Activated CD4-positive, alpha-beta memory T cell treated with anti-CD3 and anti-CD28 coated beads, Interleukin-2, amount 10 ng/mL, durations not matched to agents 7 days and 5 days (primary cell): Measurements from ENCODE around the gene MANSC1. TPM values are rescaled to one million over a fixed set of nuclear protein-coding genes. Genes with fewer than 3 reads are reported as not detected.

ENCODE experiments used
- CTCF ChIA-PET: fragments of 350-600 bp; sonication (Branson Sonifier 250); formaldehyde crosslinking; loops from one replicate; lab custom pipeline; 2021; ENCODE audit warnings: antibody characterized with exemption, inconsistent platforms; lab: Charles Lee
- POLR2A ChIA-PET: fragments of 350-600 bp; sonication (Branson Sonifier 250); formaldehyde crosslinking; loops from one replicate; lab custom pipeline; 2021; ENCODE audit warnings: antibody characterized with exemption; lab: Charles Lee
- DNase-seq: peaks from one replicate; pipeline ENCODE4 v3.0.0-alpha.2; 2020
- H3K27ac Mint-ChIP-seq: one replicate; pipeline ENCODE4 v1.8.0; 2021; ENCODE audit warnings: mild to moderate bottlenecking, mixed read lengths
- H3K27me3 Mint-ChIP-seq: one replicate; pipeline ENCODE4 v1.8.0; 2021; ENCODE audit warnings: mixed read lengths
- H3K36me3 Mint-ChIP-seq: one replicate; pipeline ENCODE4 v1.8.0; 2021; ENCODE audit warnings: low read depth, mixed read lengths
- H3K4me1 Mint-ChIP-seq: one replicate; pipeline ENCODE4 v1.8.0; 2021; ENCODE audit warnings: mixed read lengths
- H3K4me3 Mint-ChIP-seq: one replicate; pipeline ENCODE4 v1.8.0; 2021; ENCODE audit warnings: mild to moderate bottlenecking, mixed read lengths
- H3K9me3 Mint-ChIP-seq: one replicate; pipeline ENCODE4 v1.8.0; 2021; ENCODE audit warnings: mixed read lengths
- total RNA-seq, 2 experiments: library from RNA; stranded (reverse); gene quantifications; one replicate each; pipeline ENCODE4 v1.2.3, GENCODE V29; 2021

Gene MANSC1
- total RNA-seq, 2 experiments from 2014 or later: 0.10 to 0.15 TPM

DNA sequence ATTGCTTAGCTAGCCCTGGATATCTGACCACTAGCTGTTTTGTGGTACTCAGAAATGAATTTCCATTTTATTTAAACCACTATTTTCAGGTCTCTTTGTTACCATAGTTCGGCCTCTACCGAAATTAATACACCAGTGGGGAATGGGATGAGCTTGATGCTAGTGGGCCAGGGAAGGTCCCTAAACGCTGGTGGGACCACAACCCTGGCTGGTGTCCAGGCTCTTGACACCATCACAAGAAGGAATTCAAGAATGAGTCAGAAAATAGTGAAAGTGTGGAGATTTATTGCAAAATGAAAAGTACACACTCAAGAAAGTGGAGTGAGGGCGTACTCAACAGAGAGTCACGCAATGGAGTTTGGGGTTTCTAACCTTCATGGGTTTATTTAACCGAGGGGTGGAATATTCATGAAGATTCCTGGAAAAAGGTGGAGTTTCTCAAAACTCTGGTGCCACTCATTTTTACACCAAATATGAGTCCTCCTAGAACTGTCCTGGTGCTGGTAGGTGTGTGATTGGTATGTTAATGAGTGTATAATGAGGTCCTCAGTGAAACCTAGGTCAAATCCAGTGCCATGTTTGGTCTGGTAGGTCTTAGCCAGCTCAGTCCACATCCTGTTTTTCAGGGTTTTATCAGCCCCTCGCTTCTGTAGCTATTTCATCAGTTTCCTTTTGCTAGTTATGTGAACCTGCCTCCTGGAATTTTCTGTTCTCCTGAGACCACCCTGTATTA is 44.3 kb downstream of the MANSC1 start:
- no peak for DNase-seq
- peaks cover 12% of the 10 kb centered on the region for H3K27me3 Mint-ChIP-seq
- no peaks in the 10 kb centered on the region for H3K36me3 Mint-ChIP-seq
- no peak overlapping the region for H3K4me3 Mint-ChIP-seq
- ChIA-PET POLR2A (no interaction called here), CTCF (no interaction called here)
- H3K4me1 Mint-ChIP-seq: peaks cover 4% of the 10 kb centered on the region
- no peaks in the 10 kb centered on the region for H3K9me3 Mint-ChIP-seq
- no peak overlapping the region for H3K27ac Mint-ChIP-seq

GRCh38 chr12:12302976-12303375 is 47.1 kb downstream of the MANSC1 start:
- ChIA-PET POLR2A (no interaction called here), CTCF (no interaction called here)
- peaks cover 4% of the 10 kb centered on the region for H3K4me1 Mint-ChIP-seq
- H3K27me3 Mint-ChIP-seq: peaks cover 12% of the 10 kb centered on the region
- H3K27ac Mint-ChIP-seq: no peak overlapping the region
- no peaks in the 10 kb centered on the region for H3K9me3 Mint-ChIP-seq
- H3K36me3 Mint-ChIP-seq: no peaks in the 10 kb centered on the region
- no peak for DNase-seq
- H3K4me3 Mint-ChIP-seq: no peak overlapping the region

DNA sequence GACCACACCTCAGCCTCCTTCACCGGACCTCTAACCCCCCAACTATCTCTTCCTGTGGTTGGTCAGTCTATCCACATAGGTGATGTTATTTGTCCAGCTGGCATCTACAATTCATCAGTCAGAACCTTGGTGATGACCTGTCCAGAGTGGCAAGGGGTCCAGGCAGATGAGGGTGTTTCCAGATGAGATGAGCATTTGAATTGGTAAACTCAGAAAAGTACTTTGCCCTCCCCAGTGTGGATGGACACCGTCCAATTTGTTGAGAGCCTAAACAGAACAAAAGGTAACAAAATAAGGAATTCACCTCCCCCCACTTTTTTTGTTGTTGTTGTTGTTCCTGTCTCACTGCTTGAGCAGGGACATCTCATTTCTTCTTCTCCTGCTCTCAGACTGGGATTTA is 48.9 kb downstream of the MANSC1 start:
- no peaks in the 10 kb centered on the region for H3K36me3 Mint-ChIP-seq
- no peak overlapping the region for H3K4me3 Mint-ChIP-seq
- H3K27me3 Mint-ChIP-seq: peaks cover 6% of the 10 kb centered on the region
- no peak overlapping the region for H3K27ac Mint-ChIP-seq
- H3K4me1 Mint-ChIP-seq: peaks cover 3% of the 10 kb centered on the region
- CTCF ChIA-PET: no interaction called here
- H3K9me3 Mint-ChIP-seq: no peaks in the 10 kb centered on the region
- POLR2A ChIA-PET: no interaction called here
- no peak for DNase-seq

DNA sequence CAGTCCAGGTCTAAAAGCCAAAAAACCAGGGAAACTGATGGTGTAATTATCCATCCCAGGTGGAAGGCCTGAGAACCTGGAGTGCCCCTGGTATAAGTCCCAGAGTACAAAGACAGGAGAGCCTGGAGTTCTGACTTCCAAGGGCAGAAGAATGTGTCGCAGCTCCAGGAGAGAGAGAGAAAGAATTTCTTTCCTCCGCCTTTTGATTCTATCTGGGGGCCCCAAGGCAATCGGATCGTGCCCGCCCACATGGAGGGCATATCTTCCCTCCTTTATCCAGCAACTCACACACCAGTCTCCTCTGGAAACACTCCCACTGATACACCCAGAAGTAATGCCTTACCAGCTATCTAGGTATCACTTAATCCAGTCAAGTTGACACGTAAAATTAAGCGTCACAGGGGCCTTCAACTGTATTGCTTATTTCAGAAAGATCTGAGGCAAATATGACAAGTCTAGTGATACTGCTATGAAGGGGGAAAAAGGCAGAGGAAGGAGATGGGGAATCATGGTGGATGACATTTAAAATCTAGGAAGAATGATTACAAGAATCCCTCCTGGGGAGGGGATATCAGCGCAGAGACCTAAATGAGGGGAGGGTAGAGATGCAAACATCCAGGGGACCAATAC is 52.7 kb downstream of the MANSC1 start:
- H3K4me1 Mint-ChIP-seq: no peaks in the 10 kb centered on the region
- H3K9me3 Mint-ChIP-seq: no peaks in the 10 kb centered on the region
- ChIA-PET CTCF (no interaction called here), POLR2A (no interaction called here)
- no peak overlapping the region for H3K4me3 Mint-ChIP-seq
- H3K27me3 Mint-ChIP-seq: peaks cover 1% of the 10 kb centered on the region
- no peaks in the 10 kb centered on the region for H3K36me3 Mint-ChIP-seq
- no peak overlapping the region for H3K27ac Mint-ChIP-seq
- no peak for DNase-seq

- Mint-ChIP-seq H3K4me1 (no peaks in the 10 kb centered on the region), H3K27me3 (no peaks in the 10 kb centered on the region), H3K4me3 (no peak overlapping the region), H3K36me3 (no peaks in the 10 kb centered on the region), H3K9me3 (no peaks in the 10 kb centered on the region), H3K27ac (no peak overlapping the region)
- ChIA-PET POLR2A (no interaction called here), CTCF (no interaction called here)
- no peak for DNase-seq
These were observed 55.6 kb downstream of the MANSC1 start for GRCh38 chr12:12294215-12295005.

DNA sequence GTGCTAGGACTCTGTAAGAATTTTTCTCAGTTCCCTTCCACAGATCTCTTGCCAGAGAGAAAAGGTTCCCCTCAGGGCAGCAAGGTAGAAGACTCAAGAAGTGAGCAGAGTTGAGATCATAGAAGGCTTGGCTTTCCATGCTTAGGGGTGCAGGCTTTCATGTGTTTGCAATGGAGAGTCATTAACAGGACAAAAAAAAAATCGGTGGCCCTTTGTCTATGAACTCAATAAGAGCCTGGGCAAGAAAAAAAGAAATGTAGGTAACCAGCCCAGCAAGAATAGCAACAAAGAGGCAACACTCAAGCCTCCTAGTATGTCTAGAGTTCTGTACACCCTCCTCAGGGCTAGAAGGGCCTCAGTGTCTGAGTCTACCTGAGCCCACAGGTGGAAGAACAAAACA is 59.8 kb downstream of the MANSC1 start:
- ChIA-PET CTCF (no interaction called here), POLR2A (no interaction called here)
- no peaks in the 10 kb centered on the region for H3K9me3 Mint-ChIP-seq
- H3K4me1 Mint-ChIP-seq: no peaks in the 10 kb centered on the region
- H3K27ac Mint-ChIP-seq: no peak overlapping the region
- no peak overlapping the region for H3K4me3 Mint-ChIP-seq
- H3K27me3 Mint-ChIP-seq: peaks cover 1% of the 10 kb centered on the region
- DNase-seq: no peak
- H3K36me3 Mint-ChIP-seq: no peaks in the 10 kb centered on the region

- H3K4me1 Mint-ChIP-seq: no peaks in the 10 kb centered on the region
- H3K36me3 Mint-ChIP-seq: no peaks in the 10 kb centered on the region
- ChIA-PET CTCF (no interaction called here), POLR2A (no interaction called here)
- no peak for DNase-seq
- peaks cover 22% of the 10 kb centered on the region for H3K27me3 Mint-ChIP-seq
- H3K27ac Mint-ChIP-seq: no peak overlapping the region
- H3K4me3 Mint-ChIP-seq: no peak overlapping the region
- H3K9me3 Mint-ChIP-seq: no peaks in the 10 kb centered on the region
These were observed 63.6 kb downstream of the MANSC1 start for GRCh38 chr12:12286441-12286840.

DNA sequence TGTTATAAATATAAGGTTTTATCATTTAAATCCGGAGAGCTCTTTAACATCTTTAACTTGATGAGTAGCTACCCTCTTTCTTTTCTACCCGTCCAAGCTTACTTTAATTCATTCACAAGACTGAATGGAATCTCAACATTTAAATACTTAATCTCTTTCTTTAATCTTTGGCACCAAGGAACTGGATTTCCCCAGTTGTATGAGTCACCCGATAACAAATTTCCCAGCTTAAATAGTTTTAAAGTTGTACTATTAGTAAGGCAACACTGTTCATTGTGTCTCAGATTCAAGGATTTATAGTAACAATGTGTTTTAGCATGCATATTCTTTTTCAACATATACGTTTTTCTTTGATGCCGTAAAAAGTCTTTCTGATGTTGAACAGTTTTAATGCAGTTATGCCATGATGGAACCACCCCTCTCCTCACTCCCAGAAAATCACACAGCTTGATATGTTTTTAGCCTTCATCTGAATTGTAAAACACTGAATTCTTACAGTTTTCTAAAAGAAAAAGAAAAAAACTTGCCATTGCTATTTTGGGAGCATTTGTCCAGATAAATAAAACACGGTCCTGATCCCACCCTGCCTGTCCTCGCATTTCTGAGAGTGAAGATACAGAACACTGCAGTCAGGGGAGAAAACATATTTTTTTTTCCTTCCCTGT is 67.1 kb downstream of the MANSC1 start:
- ChIA-PET POLR2A (no interaction called here), CTCF (no interaction called here)
- H3K4me1 Mint-ChIP-seq: no peaks in the 10 kb centered on the region
- no peaks in the 10 kb centered on the region for H3K36me3 Mint-ChIP-seq
- peaks cover 29% of the 10 kb centered on the region for H3K27me3 Mint-ChIP-seq
- DNase-seq: no peak
- no peaks in the 10 kb centered on the region for H3K9me3 Mint-ChIP-seq
- no peak overlapping the region for H3K4me3 Mint-ChIP-seq
- H3K27ac Mint-ChIP-seq: no peak overlapping the region

GRCh38 chr12:12282202-12282601 is 67.8 kb downstream of the MANSC1 start:
- no peak for DNase-seq
- H3K4me1 Mint-ChIP-seq: no peaks in the 10 kb centered on the region
- H3K36me3 Mint-ChIP-seq: no peaks in the 10 kb centered on the region
- H3K27ac Mint-ChIP-seq: no peak overlapping the region
- H3K27me3 Mint-ChIP-seq: peaks cover 29% of the 10 kb centered on the region
- no peak overlapping the region for H3K4me3 Mint-ChIP-seq
- ChIA-PET POLR2A (no interaction called here), CTCF (no interaction called here)
- H3K9me3 Mint-ChIP-seq: no peaks in the 10 kb centered on the region

- no peaks in the 10 kb centered on the region for H3K9me3 Mint-ChIP-seq
- H3K4me3 Mint-ChIP-seq: no peak overlapping the region
- H3K4me1 Mint-ChIP-seq: no peaks in the 10 kb centered on the region
- DNase-seq: no peak
- no peaks in the 10 kb centered on the region for H3K36me3 Mint-ChIP-seq
- CTCF ChIA-PET: no interaction called here
- no peak overlapping the region for H3K27ac Mint-ChIP-seq
- POLR2A ChIA-PET: no interaction called here
- H3K27me3 Mint-ChIP-seq: peaks cover 31% of the 10 kb centered on the region
These were observed 68.9 kb downstream of the MANSC1 start for GRCh38 chr12:12281134-12281533.

DNA sequence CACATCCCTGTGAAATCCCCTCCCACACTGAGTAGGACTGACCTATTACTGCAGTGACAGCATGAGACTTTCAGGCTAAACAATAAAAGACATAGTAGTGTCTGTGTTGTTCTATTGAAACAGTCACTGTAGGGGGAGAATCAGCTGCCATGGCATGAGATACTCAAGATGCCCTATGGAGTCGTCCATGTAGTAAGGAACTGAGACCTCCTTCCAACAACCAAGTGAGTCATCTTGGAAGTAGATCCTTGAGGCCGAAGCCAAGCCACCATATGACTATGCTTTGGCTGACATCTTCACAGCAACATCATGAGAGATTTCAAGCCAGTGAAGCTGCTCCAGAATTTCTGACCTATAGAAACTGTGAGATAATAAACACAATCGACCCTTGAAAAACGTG is 71.1 kb downstream of the MANSC1 start:
- no peak for DNase-seq
- ChIA-PET CTCF (no interaction called here), POLR2A (no interaction called here)
- H3K4me3 Mint-ChIP-seq: no peak overlapping the region
- no peaks in the 10 kb centered on the region for H3K4me1 Mint-ChIP-seq
- no peaks in the 10 kb centered on the region for H3K36me3 Mint-ChIP-seq
- H3K27ac Mint-ChIP-seq: no peak overlapping the region
- H3K9me3 Mint-ChIP-seq: no peaks in the 10 kb centered on the region
- H3K27me3 Mint-ChIP-seq: peaks cover 35% of the 10 kb centered on the region
